Cardiac fibroblast (primary cell): ENCODE measurements around the gene CRYZ.

Experiments used
- DNase-seq, 2 donors: peaks; one replicate each; pipeline versions ENCODE4 v3.0.0 to v3.0.0-alpha.2; 2010; ENCODE audit warnings: low read depth in 2 of 2
- H3K4me3 ChIP-seq, 2 donors: replicated peaks in 1 of 2; 1 replicate in 1 of 2; 2 replicates in 1 of 2; pipeline ENCODE4 v1.5.1; 2011; ENCODE audit warnings: low read depth in 2 of 2, low read length in 2 of 2, mild to moderate bottlenecking in 2 of 2, moderate library complexity in 1 of 2
- CTCF ChIP-seq: IDR thresholded peaks from one replicate; pipeline ENCODE4 v1.5.1; 2011; ENCODE audit warnings: low read depth, mild to moderate bottlenecking, low read length, inconsistent platforms

CRYZ gene

GRCh38 chr1:74699331-74699730, 33.5 kb downstream of the CRYZ start:
- DNase-seq = no peak
- TF ChIP-seq CTCF = no peak
- no peak overlapping the region for H3K4me3 ChIP-seq

- no peak for DNase-seq
- no peak overlapping the region for H3K4me3 ChIP-seq
- TF ChIP-seq CTCF = no peak
Observed at GRCh38 chr1:74697832-74698231, 35.0 kb downstream of the CRYZ start.

DNA sequence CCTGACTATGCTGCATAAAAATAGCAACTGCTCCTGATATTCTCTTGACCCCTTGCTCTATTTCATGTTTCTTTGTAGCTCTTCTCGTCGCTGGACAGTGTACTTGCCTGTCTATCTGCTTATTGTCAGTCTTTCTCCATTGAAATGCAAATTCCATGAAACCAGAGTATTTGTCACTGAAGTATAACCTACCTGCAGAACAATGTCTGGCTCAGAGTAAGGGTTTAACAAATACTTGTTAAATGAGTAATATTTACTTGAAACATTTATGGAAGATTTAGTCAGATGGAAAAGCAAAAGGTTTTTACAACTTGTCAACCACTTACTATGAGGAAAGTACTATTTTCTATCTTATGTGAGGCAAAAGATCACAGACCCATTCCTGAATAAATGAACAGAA, 39.4 kb downstream of the CRYZ start:
- no peak for TF ChIP-seq CTCF
- no peak overlapping the region for H3K4me3 ChIP-seq
- peak; percentile 44 to 52 for DNase-seq

DNA sequence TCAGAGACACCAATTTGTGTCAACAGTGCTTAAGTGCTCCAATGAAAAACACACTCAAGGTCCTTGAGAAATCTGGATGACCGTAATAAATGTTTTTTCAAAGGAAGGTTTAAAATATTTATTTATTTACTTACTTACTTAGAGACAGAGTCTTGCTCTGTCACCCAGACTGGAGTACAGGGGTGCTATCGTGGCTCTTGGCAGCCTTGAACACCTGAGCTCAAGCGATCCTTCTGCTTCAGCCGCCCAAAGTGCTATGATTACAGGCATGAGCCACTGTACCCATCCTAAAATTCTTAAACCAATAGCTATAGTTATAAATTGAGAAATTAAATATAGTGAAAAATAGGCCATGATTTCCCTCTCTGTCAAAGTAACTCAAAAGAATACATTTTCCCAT, 41.9 kb downstream of the CRYZ start:
- H3K4me3 ChIP-seq = no peak overlapping the region
- DNase-seq = no peak
- no peak for TF ChIP-seq CTCF

DNA sequence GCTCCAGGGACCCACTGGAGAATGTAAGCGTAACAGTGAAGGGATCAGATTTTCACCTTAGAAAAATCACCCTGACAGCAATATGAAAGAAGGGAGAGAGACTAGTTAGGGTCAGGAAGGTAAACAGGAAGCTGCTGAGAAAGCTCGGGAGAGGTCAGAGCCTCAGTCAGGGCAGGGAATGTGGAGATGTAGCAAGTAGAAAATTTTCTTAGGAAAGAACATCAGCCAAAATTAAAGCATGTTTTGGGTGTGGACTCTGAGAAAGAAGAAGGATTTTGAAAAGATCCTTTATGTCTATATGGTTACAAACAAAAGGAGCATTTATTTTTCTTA, 42.5 kb downstream of the CRYZ start:
- no peak for TF ChIP-seq CTCF
- DNase-seq = no peak
- no peak overlapping the region for H3K4me3 ChIP-seq

- DNase-seq = peak; percentile 72 to 75
- H3K4me3 ChIP-seq = no peak overlapping the region
- TF ChIP-seq CTCF = peak; percentile 67
Observed at GRCh38 chr1:74689621-74690363, 43.1 kb downstream of the CRYZ start.

- H3K4me3 ChIP-seq = no peak overlapping the region
- no peak for TF ChIP-seq CTCF
- DNase-seq = no peak
Observed at GRCh38 chr1:74686928-74687327, 45.9 kb downstream of the CRYZ start.
